Measurements from ENCODE around the gene TBR1. TPM values are rescaled to one million over a fixed set of nuclear protein-coding genes. Genes with fewer than 3 reads are reported as not detected.

The TBR1 gene
- total and polyA plus RNA-seq, 10 of the 15 experiments (the other 5 are each of a cell fraction or from before 2014, with no cell fraction given), result 0.01 TPM; not detected in 9

DNA sequence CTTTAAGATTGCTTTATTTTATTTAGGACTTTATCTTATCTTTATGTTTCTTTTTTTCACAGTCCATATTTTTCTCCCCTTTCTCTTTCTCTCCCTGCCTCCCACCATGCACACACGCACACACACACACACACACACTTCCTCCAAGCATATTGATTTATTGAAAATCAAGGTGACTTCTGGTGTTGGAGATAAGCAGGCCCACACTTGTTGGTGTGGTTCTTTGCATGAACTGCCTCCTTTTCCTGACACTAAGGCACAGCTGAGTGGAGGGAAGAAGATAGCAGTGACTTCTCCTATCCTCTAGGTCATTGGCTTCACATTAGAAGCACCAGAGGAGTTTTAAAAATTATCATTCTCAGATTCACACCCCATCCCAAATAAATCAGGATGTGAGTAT, 18.0 kb downstream of the TBR1 start (continued):
- TF ChIP-seq, protein P1, sequence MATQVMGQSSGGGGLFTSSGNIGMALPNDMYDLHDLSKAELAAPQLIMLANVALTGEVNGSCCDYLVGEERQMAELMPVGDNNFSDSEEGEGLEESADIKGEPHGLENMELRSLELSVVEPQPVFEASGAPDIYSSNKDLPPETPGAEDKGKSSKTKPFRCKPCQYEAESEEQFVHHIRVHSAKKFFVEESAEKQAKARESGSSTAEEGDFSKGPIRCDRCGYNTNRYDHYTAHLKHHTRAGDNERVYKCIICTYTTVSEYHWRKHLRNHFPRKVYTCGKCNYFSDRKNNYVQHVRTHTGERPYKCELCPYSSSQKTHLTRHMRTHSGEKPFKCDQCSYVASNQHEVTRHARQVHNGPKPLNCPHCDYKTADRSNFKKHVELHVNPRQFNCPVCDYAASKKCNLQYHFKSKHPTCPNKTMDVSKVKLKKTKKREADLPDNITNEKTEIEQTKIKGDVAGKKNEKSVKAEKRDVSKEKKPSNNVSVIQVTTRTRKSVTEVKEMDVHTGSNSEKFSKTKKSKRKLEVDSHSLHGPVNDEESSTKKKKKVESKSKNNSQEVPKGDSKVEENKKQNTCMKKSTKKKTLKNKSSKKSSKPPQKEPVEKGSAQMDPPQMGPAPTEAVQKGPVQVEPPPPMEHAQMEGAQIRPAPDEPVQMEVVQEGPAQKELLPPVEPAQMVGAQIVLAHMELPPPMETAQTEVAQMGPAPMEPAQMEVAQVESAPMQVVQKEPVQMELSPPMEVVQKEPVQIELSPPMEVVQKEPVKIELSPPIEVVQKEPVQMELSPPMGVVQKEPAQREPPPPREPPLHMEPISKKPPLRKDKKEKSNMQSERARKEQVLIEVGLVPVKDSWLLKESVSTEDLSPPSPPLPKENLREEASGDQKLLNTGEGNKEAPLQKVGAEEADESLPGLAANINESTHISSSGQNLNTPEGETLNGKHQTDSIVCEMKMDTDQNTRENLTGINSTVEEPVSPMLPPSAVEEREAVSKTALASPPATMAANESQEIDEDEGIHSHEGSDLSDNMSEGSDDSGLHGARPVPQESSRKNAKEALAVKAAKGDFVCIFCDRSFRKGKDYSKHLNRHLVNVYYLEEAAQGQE (IDR thresholded peaks at IDR 0.05; ENCODE audit: low read depth, low read length), result no peak
- TF ChIP-seq NR2C2 (IDR thresholded peaks at IDR 0.05; ENCODE audit: borderline replicate concordance, control insufficient read depth, insufficient read length, low read depth), result no peak
- TF ChIP-seq, protein P2, sequence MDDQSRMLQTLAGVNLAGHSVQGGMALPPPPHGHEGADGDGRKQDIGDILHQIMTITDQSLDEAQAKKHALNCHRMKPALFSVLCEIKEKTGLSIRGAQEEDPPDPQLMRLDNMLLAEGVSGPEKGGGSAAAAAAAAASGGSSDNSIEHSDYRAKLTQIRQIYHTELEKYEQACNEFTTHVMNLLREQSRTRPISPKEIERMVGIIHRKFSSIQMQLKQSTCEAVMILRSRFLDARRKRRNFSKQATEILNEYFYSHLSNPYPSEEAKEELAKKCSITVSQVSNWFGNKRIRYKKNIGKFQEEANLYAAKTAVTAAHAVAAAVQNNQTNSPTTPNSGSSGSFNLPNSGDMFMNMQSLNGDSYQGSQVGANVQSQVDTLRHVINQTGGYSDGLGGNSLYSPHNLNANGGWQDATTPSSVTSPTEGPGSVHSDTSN (IDR thresholded peaks at IDR 0.05; ENCODE audit: insufficient replicate concordance, low read depth, low read length), result no peak
- TF ChIP-seq SMARCA5 (IDR thresholded peaks at IDR 0.05), result no peak
- no peak for TF ChIP-seq IKZF2 (IDR thresholded peaks at IDR 0.05)

DNA sequence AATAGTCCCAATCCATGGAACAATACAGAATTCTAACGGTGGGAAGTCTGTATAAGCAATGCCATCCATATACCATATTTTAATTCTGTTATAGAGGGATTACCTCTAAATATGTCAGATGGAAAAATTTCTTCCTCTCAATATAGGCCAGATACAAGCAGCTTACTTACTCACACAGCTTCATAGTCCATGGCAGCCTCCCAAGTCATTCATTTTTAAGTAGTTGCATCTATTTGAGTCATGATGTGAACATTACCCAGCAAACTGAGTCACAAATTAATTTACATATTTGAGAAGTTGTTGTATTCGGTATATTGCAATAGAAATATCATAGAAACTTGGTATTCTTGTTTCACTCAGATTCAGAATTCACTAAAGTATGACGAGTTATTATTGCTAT, 20.3 kb downstream of the TBR1 start:
- Histone ChIP-seq H3K9ac (ENCODE audit: control insufficient read depth, insufficient read depth, low read length) (no peak overlapping the region), H3K4me2 (ENCODE audit: control insufficient read depth, insufficient read depth) (no peak overlapping the region), H3K4me3 (no peak overlapping the region), H3K36me3 (ENCODE audit: control insufficient read depth in 2 of 2, insufficient read depth in 2 of 2, low read length in 1 of 2) (no peaks in the 10 kb centered on the region), H3K4me1 (ENCODE audit: control insufficient read depth, insufficient read depth, low read length) (no peaks in the 10 kb centered on the region), H3K79me2 (ENCODE audit: control insufficient read depth, insufficient read depth, low read length) (no peaks in the 10 kb centered on the region), H3K27ac (ENCODE audit: control insufficient read depth, insufficient read depth) (no peak overlapping the region), H3K27me3 (replicated peaks in 1 of 2; ENCODE audit: control insufficient read depth in 2 of 2, insufficient read depth in 2 of 2, low read length in 1 of 2) (no peaks in the 10 kb centered on the region), H3K9me3 (replicated peaks; ENCODE audit: control insufficient read depth, insufficient read depth, low read length) (no peaks in the 10 kb centered on the region), H2AFZ (ENCODE audit: control insufficient read depth, low read depth, low read length) (no peak overlapping the region), H4K20me1 (ENCODE audit: control insufficient read depth, insufficient read depth) (no peaks in the 10 kb centered on the region)
- ATAC-seq (no peak), FAIRE-seq (no peak), DNase-seq (ENCODE audit: low read depth, low spot score) (no peak)
- CTCF ChIA-PET, result no interaction called here
- RAD21 ChIA-PET (ENCODE audit: unreplicated experiment), result no interaction called here
- POLR2A ChIA-PET, result no interaction called here
- no TSS peak for BruUV-seq (replicated peaks)
- intact Hi-C loops (cut with micrococcal nuclease; ENCODE audit: unreplicated experiment), result no loop called here
- in situ Hi-C loops (cut with MboI), result no loop called here
- 0% methylated on average over 3 of the region's 3 CpGs for WGBS (ENCODE audit: insufficient coverage, insufficient replicate concordance, low lambda C conversion rate, missing lambda C conversion rate)
- SMC1A ChIA-PET (ENCODE audit: uncharacterized antibody, unreplicated experiment), result interaction anchor here (0.8 kb wide), 1 partner anchor 17 kb away, joined by 3 read pairs; no protein-coding TSS in a partner anchor
- no peak for TF ChIP-seq ESRRA (IDR thresholded peaks at IDR 0.05; ENCODE audit: low read length)
- no peak for TF ChIP-seq GATAD2B (conservative IDR thresholded peaks at IDR 0.05; ENCODE audit: low read depth)
- TF ChIP-seq, protein P3, sequence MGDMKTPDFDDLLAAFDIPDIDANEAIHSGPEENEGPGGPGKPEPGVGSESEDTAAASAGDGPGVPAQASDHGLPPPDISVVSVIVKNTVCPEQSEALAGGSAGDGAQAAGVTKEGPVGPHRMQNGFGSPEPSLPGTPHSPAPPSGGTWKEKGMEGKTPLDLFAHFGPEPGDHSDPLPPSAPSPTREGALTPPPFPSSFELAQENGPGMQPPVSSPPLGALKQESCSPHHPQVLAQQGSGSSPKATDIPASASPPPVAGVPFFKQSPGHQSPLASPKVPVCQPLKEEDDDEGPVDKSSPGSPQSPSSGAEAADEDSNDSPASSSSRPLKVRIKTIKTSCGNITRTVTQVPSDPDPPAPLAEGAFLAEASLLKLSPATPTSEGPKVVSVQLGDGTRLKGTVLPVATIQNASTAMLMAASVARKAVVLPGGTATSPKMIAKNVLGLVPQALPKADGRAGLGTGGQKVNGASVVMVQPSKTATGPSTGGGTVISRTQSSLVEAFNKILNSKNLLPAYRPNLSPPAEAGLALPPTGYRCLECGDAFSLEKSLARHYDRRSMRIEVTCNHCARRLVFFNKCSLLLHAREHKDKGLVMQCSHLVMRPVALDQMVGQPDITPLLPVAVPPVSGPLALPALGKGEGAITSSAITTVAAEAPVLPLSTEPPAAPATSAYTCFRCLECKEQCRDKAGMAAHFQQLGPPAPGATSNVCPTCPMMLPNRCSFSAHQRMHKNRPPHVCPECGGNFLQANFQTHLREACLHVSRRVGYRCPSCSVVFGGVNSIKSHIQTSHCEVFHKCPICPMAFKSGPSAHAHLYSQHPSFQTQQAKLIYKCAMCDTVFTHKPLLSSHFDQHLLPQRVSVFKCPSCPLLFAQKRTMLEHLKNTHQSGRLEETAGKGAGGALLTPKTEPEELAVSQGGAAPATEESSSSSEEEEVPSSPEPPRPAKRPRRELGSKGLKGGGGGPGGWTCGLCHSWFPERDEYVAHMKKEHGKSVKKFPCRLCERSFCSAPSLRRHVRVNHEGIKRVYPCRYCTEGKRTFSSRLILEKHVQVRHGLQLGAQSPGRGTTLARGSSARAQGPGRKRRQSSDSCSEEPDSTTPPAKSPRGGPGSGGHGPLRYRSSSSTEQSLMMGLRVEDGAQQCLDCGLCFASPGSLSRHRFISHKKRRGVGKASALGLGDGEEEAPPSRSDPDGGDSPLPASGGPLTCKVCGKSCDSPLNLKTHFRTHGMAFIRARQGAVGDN (IDR thresholded peaks at IDR 0.05), result no peak
- TF ChIP-seq RELA (IDR thresholded peaks at IDR 0.05; ENCODE audit: borderline replicate concordance, partially characterized antibody), result no peak
- no peak for TF ChIP-seq SMARCA5 (IDR thresholded peaks at IDR 0.05)
- TF ChIP-seq, protein P4, sequence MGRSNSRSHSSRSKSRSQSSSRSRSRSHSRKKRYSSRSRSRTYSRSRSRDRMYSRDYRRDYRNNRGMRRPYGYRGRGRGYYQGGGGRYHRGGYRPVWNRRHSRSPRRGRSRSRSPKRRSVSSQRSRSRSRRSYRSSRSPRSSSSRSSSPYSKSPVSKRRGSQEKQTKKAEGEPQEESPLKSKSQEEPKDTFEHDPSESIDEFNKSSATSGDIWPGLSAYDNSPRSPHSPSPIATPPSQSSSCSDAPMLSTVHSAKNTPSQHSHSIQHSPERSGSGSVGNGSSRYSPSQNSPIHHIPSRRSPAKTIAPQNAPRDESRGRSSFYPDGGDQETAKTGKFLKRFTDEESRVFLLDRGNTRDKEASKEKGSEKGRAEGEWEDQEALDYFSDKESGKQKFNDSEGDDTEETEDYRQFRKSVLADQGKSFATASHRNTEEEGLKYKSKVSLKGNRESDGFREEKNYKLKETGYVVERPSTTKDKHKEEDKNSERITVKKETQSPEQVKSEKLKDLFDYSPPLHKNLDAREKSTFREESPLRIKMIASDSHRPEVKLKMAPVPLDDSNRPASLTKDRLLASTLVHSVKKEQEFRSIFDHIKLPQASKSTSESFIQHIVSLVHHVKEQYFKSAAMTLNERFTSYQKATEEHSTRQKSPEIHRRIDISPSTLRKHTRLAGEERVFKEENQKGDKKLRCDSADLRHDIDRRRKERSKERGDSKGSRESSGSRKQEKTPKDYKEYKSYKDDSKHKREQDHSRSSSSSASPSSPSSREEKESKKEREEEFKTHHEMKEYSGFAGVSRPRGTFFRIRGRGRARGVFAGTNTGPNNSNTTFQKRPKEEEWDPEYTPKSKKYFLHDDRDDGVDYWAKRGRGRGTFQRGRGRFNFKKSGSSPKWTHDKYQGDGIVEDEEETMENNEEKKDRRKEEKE (IDR thresholded peaks at IDR 0.05), result no peak

Data from GM12878 (cell line).